ENCODE measurements around the gene TRUB2. TPM values are rescaled to one million over a fixed set of nuclear protein-coding genes. Genes with fewer than 3 reads are reported as not detected.

TRUB2 gene
- total RNA-seq, 1 experiment from 2014 or later: 34.1 TPM

DNA sequence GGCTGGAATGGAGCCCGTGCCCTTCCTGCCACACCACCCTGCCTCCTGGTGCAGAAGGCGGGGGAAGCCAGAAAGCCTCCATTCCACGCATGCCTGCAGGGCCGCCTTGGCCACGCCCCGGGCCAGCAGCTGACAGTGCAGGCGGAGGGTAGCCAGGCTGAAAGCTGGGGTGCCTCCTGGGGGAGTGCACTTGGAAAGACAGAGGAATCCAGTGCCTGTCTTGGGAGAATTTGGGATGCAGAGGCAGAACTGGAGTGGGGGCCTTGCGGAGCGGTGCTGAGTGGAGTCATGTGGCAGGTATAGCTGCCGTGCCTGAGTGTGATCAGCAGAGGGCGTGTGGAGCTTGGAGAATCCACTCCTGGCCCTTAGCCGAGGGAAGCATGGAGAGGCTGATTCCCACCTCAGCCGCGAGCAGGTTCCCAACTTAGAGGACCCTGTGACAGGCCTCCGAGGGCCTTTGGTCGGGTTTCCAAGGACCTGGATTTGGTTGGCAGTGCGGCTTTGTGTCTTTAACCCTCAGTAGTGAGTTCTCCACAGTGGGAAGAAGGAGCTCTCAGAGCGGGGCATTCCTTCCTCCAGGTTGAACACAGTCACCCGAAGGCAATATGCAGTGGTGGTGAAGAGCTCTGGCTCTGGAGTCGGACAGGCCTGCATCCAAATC lies 39.9 kb upstream of the TRUB2 start:
- no peaks in the 10 kb centered on the region for H3K9me3 Mint-ChIP-seq (ENCODE audit: unreplicated experiment)
- DNase-seq: peak; percentile 82 to 85
- Histone ChIP-seq H3K9me3 (no peaks in the 10 kb centered on the region), H3K27me3 (replicated peaks; ENCODE audit: control insufficient read depth, insufficient read depth, low read length) (no peaks in the 10 kb centered on the region), H3K4me3 (ENCODE audit: low read depth, low read length) (peak overlapping the region; percentile 34), H3K36me3 (ENCODE audit: control insufficient read depth, insufficient read depth, low read length) (no peaks in the 10 kb centered on the region), H3K4me1 (peaks cover 8% of the 10 kb centered on the region; the same call in 1 of the 2 replicates)
- no peaks in the 10 kb centered on the region for H3K27me3 Mint-ChIP-seq (ENCODE audit: insufficient read depth, unreplicated experiment)
- peaks cover 7% of the 10 kb centered on the region for H3K4me1 Mint-ChIP-seq (ENCODE audit: low read depth, unreplicated experiment)
- H3K4me3 Mint-ChIP-seq (ENCODE audit: unreplicated experiment): peak overlapping the region; percentile 81
- peak overlapping the region; percentile 83 for H3K27ac Mint-ChIP-seq (ENCODE audit: unreplicated experiment)
- peaks cover 17% of the 10 kb centered on the region for H3K36me3 Mint-ChIP-seq (ENCODE audit: insufficient read depth, unreplicated experiment)
- POLR2A ChIA-PET: interaction anchor here (0.6 to 1.5 kb wide), 3 partner anchors 9 to 104 kb away, joined by 6 to 11 read pairs (median 6); partner anchors contain the start of genes CERCAM and URM1
- intact Hi-C loops (cut with micrococcal nuclease; ENCODE audit: unreplicated experiment): loop anchor here (1.0 to 2.0 kb wide), 3 partner anchors 50 to 67 kb away; partner anchors contain the start of gene CERCAM
- TF ChIP-seq, protein P1, sequence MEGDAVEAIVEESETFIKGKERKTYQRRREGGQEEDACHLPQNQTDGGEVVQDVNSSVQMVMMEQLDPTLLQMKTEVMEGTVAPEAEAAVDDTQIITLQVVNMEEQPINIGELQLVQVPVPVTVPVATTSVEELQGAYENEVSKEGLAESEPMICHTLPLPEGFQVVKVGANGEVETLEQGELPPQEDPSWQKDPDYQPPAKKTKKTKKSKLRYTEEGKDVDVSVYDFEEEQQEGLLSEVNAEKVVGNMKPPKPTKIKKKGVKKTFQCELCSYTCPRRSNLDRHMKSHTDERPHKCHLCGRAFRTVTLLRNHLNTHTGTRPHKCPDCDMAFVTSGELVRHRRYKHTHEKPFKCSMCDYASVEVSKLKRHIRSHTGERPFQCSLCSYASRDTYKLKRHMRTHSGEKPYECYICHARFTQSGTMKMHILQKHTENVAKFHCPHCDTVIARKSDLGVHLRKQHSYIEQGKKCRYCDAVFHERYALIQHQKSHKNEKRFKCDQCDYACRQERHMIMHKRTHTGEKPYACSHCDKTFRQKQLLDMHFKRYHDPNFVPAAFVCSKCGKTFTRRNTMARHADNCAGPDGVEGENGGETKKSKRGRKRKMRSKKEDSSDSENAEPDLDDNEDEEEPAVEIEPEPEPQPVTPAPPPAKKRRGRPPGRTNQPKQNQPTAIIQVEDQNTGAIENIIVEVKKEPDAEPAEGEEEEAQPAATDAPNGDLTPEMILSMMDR (IDR thresholded peaks at IDR 0.05; ENCODE audit: insufficient read depth in 1 of 2, low read depth in 1 of 2, low read length in 1 of 2, severe bottlenecking in 1 of 2, unreplicated experiment in 1 of 2): peak; percentile 82 to 89
- BruUV-seq (replicated peaks): no TSS peak
- CTCF ChIA-PET: interaction anchor here (0.5 to 2.3 kb wide), 20 partner anchors 9 to 576 kb away, joined by 3 to 31 read pairs (median 4); partner anchors contain the start of genes CDK9, CERCAM, GOLGA2 and SWI5

DNA sequence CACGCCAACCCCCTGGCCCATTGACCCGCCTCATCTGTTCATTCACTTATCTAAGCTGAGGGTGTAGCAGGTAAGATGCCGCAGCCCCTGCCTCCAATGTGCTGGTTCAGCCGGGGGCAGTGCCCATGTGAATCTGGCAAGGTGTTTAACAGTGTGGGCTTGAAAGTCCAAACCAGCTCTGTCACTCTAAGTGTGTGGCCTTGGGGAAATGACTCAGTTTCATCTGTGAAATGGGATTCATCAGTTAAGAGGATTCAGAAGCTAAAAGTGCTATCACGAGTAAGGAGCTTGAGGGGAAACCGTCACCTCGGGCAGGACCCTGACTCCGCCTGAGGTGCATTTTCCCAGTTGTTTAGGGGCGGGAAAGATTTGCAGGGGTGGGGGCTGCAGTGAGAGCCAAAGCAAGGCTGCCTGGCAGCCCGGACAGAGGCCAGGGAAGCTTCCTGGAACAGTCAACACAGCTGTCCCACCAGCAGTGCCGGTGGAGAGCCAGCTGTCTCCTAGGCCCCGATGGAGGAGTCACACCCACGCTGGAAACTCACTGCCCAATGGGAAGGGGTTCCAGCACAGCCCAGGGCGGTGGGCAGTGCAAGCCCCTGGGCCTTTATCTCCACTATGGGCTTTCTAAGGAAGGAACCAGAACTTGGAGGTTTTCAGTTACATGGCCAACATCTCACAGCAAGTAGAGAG lies 39.2 kb upstream of the TRUB2 start:
- H3K27me3 Mint-ChIP-seq (ENCODE audit: insufficient read depth, unreplicated experiment): no peaks in the 10 kb centered on the region
- H3K27ac Mint-ChIP-seq (ENCODE audit: unreplicated experiment): peak overlapping the region; percentile 83
- peaks cover 17% of the 10 kb centered on the region for H3K36me3 Mint-ChIP-seq (ENCODE audit: insufficient read depth, unreplicated experiment)
- Histone ChIP-seq H3K4me3 (ENCODE audit: low read depth, low read length) (no peak overlapping the region), H3K4me1 (peaks cover 8% of the 10 kb centered on the region; the same call in 1 of the 2 replicates), H3K9me3 (no peaks in the 10 kb centered on the region), H3K36me3 (ENCODE audit: control insufficient read depth, insufficient read depth, low read length) (no peaks in the 10 kb centered on the region), H3K27me3 (replicated peaks; ENCODE audit: control insufficient read depth, insufficient read depth, low read length) (no peaks in the 10 kb centered on the region)
- peaks cover 7% of the 10 kb centered on the region for H3K4me1 Mint-ChIP-seq (ENCODE audit: low read depth, unreplicated experiment)
- BruUV-seq (replicated peaks): no TSS peak
- TF ChIP-seq, protein P1 (IDR thresholded peaks at IDR 0.05; ENCODE audit: insufficient read depth in 1 of 2, low read depth in 1 of 2, low read length in 1 of 2, severe bottlenecking in 1 of 2, unreplicated experiment in 1 of 2): no peak
- peak overlapping the region; percentile 81 for H3K4me3 Mint-ChIP-seq (ENCODE audit: unreplicated experiment)
- POLR2A ChIA-PET: interaction anchor here (1.5 kb wide), 1 partner anchor 10 kb away, joined by 11 read pairs; the partner anchor contains the start of gene URM1
- H3K9me3 Mint-ChIP-seq (ENCODE audit: unreplicated experiment): no peaks in the 10 kb centered on the region
- CTCF ChIA-PET: interaction anchor here (0.5 to 2.3 kb wide), 15 partner anchors 9 to 497 kb away, joined by 3 to 31 read pairs (median 5); partner anchors contain the start of genes CERCAM and URM1
- intact Hi-C loops (cut with micrococcal nuclease; ENCODE audit: unreplicated experiment): no loop called here
- DNase-seq: no peak

DNA sequence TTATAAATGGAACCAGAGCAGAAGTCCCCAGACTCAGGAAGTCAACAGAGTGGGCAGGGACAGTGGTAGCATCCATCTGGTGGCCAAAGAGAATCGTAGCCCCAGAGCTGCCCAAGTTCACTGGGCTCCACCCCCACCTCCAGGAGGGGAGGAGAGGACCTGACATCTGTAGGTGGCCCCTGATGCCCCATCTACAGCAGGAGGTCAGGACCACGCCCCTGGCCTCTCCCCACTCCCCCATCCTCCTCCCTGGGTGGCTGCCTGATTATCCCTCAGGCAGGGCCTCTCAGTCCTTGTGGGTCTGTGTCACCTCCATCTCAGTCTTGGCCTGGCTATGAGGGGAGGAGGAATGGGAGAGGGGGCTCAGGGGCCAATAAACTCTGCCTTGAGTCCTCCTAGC lies 38.6 kb upstream of the TRUB2 start:
- Histone ChIP-seq H3K4me1 (peaks cover 8% of the 10 kb centered on the region; the same call in 1 of the 2 replicates), H3K36me3 (ENCODE audit: control insufficient read depth, insufficient read depth, low read length) (no peaks in the 10 kb centered on the region), H3K4me3 (ENCODE audit: low read depth, low read length) (no peak overlapping the region), H3K9me3 (no peaks in the 10 kb centered on the region), H3K27me3 (replicated peaks; ENCODE audit: control insufficient read depth, insufficient read depth, low read length) (no peaks in the 10 kb centered on the region)
- CTCF ChIA-PET: interaction anchor here (0.9 to 2.3 kb wide), 3 partner anchors 50 to 66 kb away, joined by 3 to 31 read pairs (median 4); partner anchors contain the start of gene CERCAM
- Mint-ChIP-seq H3K9me3 (ENCODE audit: unreplicated experiment) (no peaks in the 10 kb centered on the region), H3K4me1 (ENCODE audit: low read depth, unreplicated experiment) (peaks cover 7% of the 10 kb centered on the region), H3K27me3 (ENCODE audit: insufficient read depth, unreplicated experiment) (no peaks in the 10 kb centered on the region), H3K36me3 (ENCODE audit: insufficient read depth, unreplicated experiment) (peaks cover 23% of the 10 kb centered on the region), H3K27ac (ENCODE audit: unreplicated experiment) (peak overlapping the region; percentile 83), H3K4me3 (ENCODE audit: unreplicated experiment) (no peak overlapping the region)
- BruUV-seq (replicated peaks): no TSS peak
- POLR2A ChIA-PET: no interaction called here
- intact Hi-C loops (cut with micrococcal nuclease; ENCODE audit: unreplicated experiment): no loop called here
- TF ChIP-seq, protein P1 (IDR thresholded peaks at IDR 0.05; ENCODE audit: insufficient read depth in 1 of 2, low read depth in 1 of 2, low read length in 1 of 2, severe bottlenecking in 1 of 2, unreplicated experiment in 1 of 2): no peak
- no peak for DNase-seq
